Endothelial cell of umbilical vein (primary cell): Measurements from ENCODE around the gene DDA1. TPM values are rescaled to one million over a fixed set of nuclear protein-coding genes. Genes with fewer than 3 reads are reported as not detected.

ENCODE experiments used
- BruUV-seq: library from RNA; stranded (reverse); fragments of 400-500 nt; replicated peaks from 2 replicates; lab custom pipeline; 2021; lab: Mats Ljungman, UMichigan
- CTCF ChIA-PET: fragments of 300-600, 350-600 bp; sonication (Branson Sonifier 250); formaldehyde crosslinking; loops from one replicate; lab custom pipeline; 2021; ENCODE audit warnings: antibody characterized with exemption, inconsistent platforms; lab: Charles Lee
- POLR2A ChIA-PET: fragments of 300-600, 350-600 bp; sonication (Branson Sonifier 250); formaldehyde crosslinking; loops from one replicate; lab custom pipeline; 2021; ENCODE audit warnings: antibody characterized with exemption, inconsistent platforms; lab: Charles Lee
- DNase-seq: peaks from one replicate; pipeline ENCODE4 v3.0.0-alpha.2; 2011; ENCODE audit warnings: low read depth, low spot score
- FAIRE-seq: peaks from 2 replicates; lab custom pipeline; 2011; peaks lifted over from hg19 to GRCh38; lab: Jason Lieb, UNC
- H2AFZ ChIP-seq: 2 replicates; pipeline ENCODE4 v1.6.0; 2012; ENCODE audit warnings: low read depth, low read length, control low read depth, inconsistent platforms
- H3K27ac ChIP-seq: 2 replicates; pipeline ENCODE4 v1.5.1; 2011; ENCODE audit warnings: low read depth, mild to moderate bottlenecking, control low read depth, low read length, moderate library complexity; ENCODE audit not compliant: insufficient read depth
- H3K27me3 ChIP-seq, 2 experiments: 2 replicates each; pipeline versions ENCODE4 v1.6.0 to v1.6.1; 2011; ENCODE audit warnings: low read length in 2 of 2, mixed read lengths in 1 of 2; ENCODE audit not compliant: control insufficient read depth in 2 of 2, insufficient read depth in 2 of 2
- H3K36me3 ChIP-seq, 2 experiments: 2 replicates in 1 of 2; 3 replicates in 1 of 2; pipeline ENCODE4 v1.5.1; 2011; ENCODE audit warnings: low read length in 2 of 2, mild to moderate bottlenecking in 1 of 2, moderate library complexity in 1 of 2; ENCODE audit not compliant: control insufficient read depth in 2 of 2, insufficient read depth in 2 of 2; ENCODE audit errors: extremely low read depth in 1 of 2
- H3K4me1 ChIP-seq: 3 replicates; pipeline ENCODE4 v1.5.1; 2011; ENCODE audit warnings: mild to moderate bottlenecking, low read length; ENCODE audit not compliant: control insufficient read depth, insufficient read depth; ENCODE audit errors: extremely low read depth
- H3K4me2 ChIP-seq: 2 replicates; pipeline ENCODE4 v1.6.1; 2011; ENCODE audit warnings: low read length, control low read depth, mixed read lengths; ENCODE audit not compliant: insufficient read depth
- H3K4me3 ChIP-seq, 3 experiments: fragments of 200-600 bp in 1 of 3; sonication (generic), shearing (Covaris generic) in 1 of 3; replicated peaks in 1 of 3; 2 replicates each; pipeline ENCODE4 v1.5.1; 2011 to 2016; ENCODE audit warnings: control low read depth in 3 of 3, low read length in 3 of 3, mild to moderate bottlenecking in 2 of 3, inconsistent platforms in 1 of 3, low read depth in 1 of 3, moderate library complexity in 1 of 3; ENCODE audit not compliant: insufficient read depth in 1 of 3
- H3K79me2 ChIP-seq: 2 replicates; pipeline ENCODE4 v1.6.0; 2012; ENCODE audit warnings: low read length, inconsistent platforms; ENCODE audit not compliant: control insufficient read depth, insufficient read depth
- H3K9ac ChIP-seq: replicated peaks from 2 replicates; pipeline ENCODE3; 2011; ENCODE audit warnings: low read length, control low read depth; ENCODE audit not compliant: insufficient read depth; ENCODE audit errors: extremely low read depth
- H3K9me1 ChIP-seq: replicated peaks from 3 replicates; pipeline ENCODE4 v1.6.0; 2011; ENCODE audit warnings: mild to moderate bottlenecking, low read length; ENCODE audit not compliant: control insufficient read depth, insufficient read depth; ENCODE audit errors: extremely low read depth
- H3K9me3 ChIP-seq: replicated peaks from 2 replicates; pipeline ENCODE4 v1.5.1; 2012; ENCODE audit warnings: low read length, inconsistent platforms; ENCODE audit not compliant: control insufficient read depth, insufficient read depth
- H4K20me1 ChIP-seq: replicated peaks from 2 replicates; pipeline ENCODE3; 2011; ENCODE audit warnings: mild to moderate bottlenecking, low read length; ENCODE audit not compliant: control insufficient read depth, insufficient read depth; ENCODE audit errors: extremely low read depth
- EZH2 ChIP-seq: IDR thresholded peaks from 2 replicates; pipeline ENCODE4 v1.6.1; 2012; ENCODE audit warnings: borderline replicate concordance, low read depth, mild to moderate bottlenecking, moderate library complexity, low read length, inconsistent platforms; ENCODE audit not compliant: severe bottlenecking
- GATA2 ChIP-seq: IDR thresholded peaks from 2 replicates; pipeline ENCODE4 v1.7.0; 2011; ENCODE audit warnings: low read depth, mild to moderate bottlenecking, moderate library complexity, mixed read lengths, low read length; ENCODE audit not compliant: insufficient read length, insufficient read depth
- MAX ChIP-seq: IDR thresholded peaks from 2 replicates; pipeline ENCODE4 v1.6.1; 2011; ENCODE audit not compliant: insufficient read depth, insufficient read length
- POLR2AphosphoS5 ChIP-seq: IDR thresholded peaks from 2 replicates; pipeline ENCODE4 v1.6.1; 2012; ENCODE audit warnings: low read depth, mild to moderate bottlenecking, control low read depth, low read length, moderate library complexity; ENCODE audit not compliant: insufficient read depth
- dilution Hi-C: fragments of 300-500 bp; cut with MboI; formaldehyde crosslinking; loops from one replicate; pipeline ENCODE4 v1.15.0; 2019; ENCODE audit warnings: low sequenced_read_pairs; ENCODE audit not compliant: extremely low pct_ligation_motif_present
- intact Hi-C: fragments of 100-400 bp; cut with micrococcal nuclease; formaldehyde crosslinking; loops from one replicate; pipeline ENCODE4 v1.10.0; 2022
- polyA plus RNA-seq, 4 experiments: library from polyadenylated mRNA; depleted of rRNA in 3 of 4; stranded (reverse) in 3 of 4; unstranded in 1 of 4; fragments of >200 nt; gene quantifications; 2 replicates each; pipeline versions ENCODE4 v1.2.1 to v1.2.3, GENCODE V29; 2011 to 2012; ENCODE audit warnings: missing spikeins in 1 of 4
- total RNA-seq: library from RNA; stranded (reverse); gene quantifications from 2 replicates; pipeline ENCODE4 v1.2.3, GENCODE V29; 2021

DDA1 gene
- total and polyA plus RNA-seq, 2 donors (not counting 3 experiments of a cell fraction or from before 2014, with no cell fraction given): 52.9 to 64.7 TPM

GRCh38 chr19:17323300-17323963 is 14.1 kb downstream of the DDA1 start:
- no peaks in the 10 kb centered on the region for H3K9me3 ChIP-seq
- dilution Hi-C loops: no loop called here
- peaks cover 6 to 15% of the 10 kb centered on the region in 2 experiments for H3K36me3 ChIP-seq
- ChIA-PET POLR2A (no interaction called here), CTCF (interaction anchor here (1.8 to 2.0 kb wide), 2 partner anchors 14 to 18 kb away, joined by 6 read pairs; partner anchors contain the start of genes DDA1 and MRPL34)
- TF ChIP-seq GATA2: no peak
- no peak for TF ChIP-seq POLR2AphosphoS5
- no peaks in the 10 kb centered on the region for H4K20me1 ChIP-seq
- H3K27ac ChIP-seq: no peak overlapping the region
- no peak overlapping the region for H3K4me2 ChIP-seq
- DNase-seq (no peak), FAIRE-seq (no peak)
- H3K9me1 ChIP-seq: no peaks in the 10 kb centered on the region
- no peaks in the 10 kb centered on the region for H3K27me3 ChIP-seq
- H3K4me3 ChIP-seq: no peak overlapping the region
- no peak overlapping the region for H3K9ac ChIP-seq
- intact Hi-C loops: no loop called here
- no peaks in the 10 kb centered on the region for H3K79me2 ChIP-seq
- H2AFZ ChIP-seq: no peak overlapping the region
- no TSS peak for BruUV-seq
- peaks cover 3% of the 10 kb centered on the region for H3K4me1 ChIP-seq

- BruUV-seq: no TSS peak
- Histone ChIP-seq H3K4me3 (no peak overlapping the region), H4K20me1 (no peaks in the 10 kb centered on the region), H3K9ac (no peak overlapping the region), H3K27ac (no peak overlapping the region), H3K79me2 (no peaks in the 10 kb centered on the region), H3K27me3 (peaks cover 0 to 2% of the 10 kb centered on the region in 2 experiments), H3K4me2 (no peak overlapping the region), H3K9me3 (no peaks in the 10 kb centered on the region), H3K9me1 (no peaks in the 10 kb centered on the region), H2AFZ (no peak overlapping the region), H3K4me1 (peaks cover 6% of the 10 kb centered on the region), H3K36me3 (peaks cover 6 to 15% of the 10 kb centered on the region in 2 experiments)
- dilution Hi-C loops: no loop called here
- intact Hi-C loops: no loop called here
- DNase-seq (no peak), FAIRE-seq (no peak)
- no peak for TF ChIP-seq MAX
- TF ChIP-seq EZH2: no peak
- POLR2A ChIA-PET: no interaction called here
- CTCF ChIA-PET: interaction anchor here (1.8 to 2.0 kb wide), 2 partner anchors 15 to 19 kb away, joined by 6 read pairs; partner anchors contain the start of genes DDA1 and MRPL34
Measured at GRCh38 chr19:17323964-17324332, 14.6 kb downstream of the DDA1 start.
